ENCODE measurements around the gene ENPP6.

The ENPP6 gene

GRCh38 chr4:184197536-184198082 lies 20.1 kb downstream of the ENPP6 start:
- Histone ChIP-seq H3K4me1 (ENCODE audit: control insufficient read depth, insufficient read depth, low read length) (peaks cover 19% of the 10 kb centered on the region), H3K27me3 (ENCODE audit: control insufficient read depth, insufficient read depth, low read length) (no peaks in the 10 kb centered on the region), H3K9me3 (ENCODE audit: control insufficient read depth, low read length) (no peaks in the 10 kb centered on the region), H3K36me3 (ENCODE audit: control insufficient read depth, insufficient read depth, low read length) (no peaks in the 10 kb centered on the region), H3K9ac (ENCODE audit: low read length) (no peak overlapping the region), H3K4me3 (ENCODE audit: low read length) (no peak overlapping the region)

- no peaks in the 10 kb centered on the region for H3K27me3 ChIP-seq (ENCODE audit: control insufficient read depth, insufficient read depth, low read length)
- H3K9me3 ChIP-seq (ENCODE audit: control insufficient read depth, low read length): no peaks in the 10 kb centered on the region
- H3K9ac ChIP-seq (ENCODE audit: low read length): no peak overlapping the region
- no peak overlapping the region for H3K4me3 ChIP-seq (ENCODE audit: low read length)
- peaks cover 12% of the 10 kb centered on the region for H3K4me1 ChIP-seq (ENCODE audit: control insufficient read depth, insufficient read depth, low read length)
- H3K36me3 ChIP-seq (ENCODE audit: control insufficient read depth, insufficient read depth, low read length): no peaks in the 10 kb centered on the region
These were observed 20.8 kb downstream of the ENPP6 start for GRCh38 chr4:184196730-184197385.

- Histone ChIP-seq H3K9ac (ENCODE audit: low read length) (no peak overlapping the region), H3K36me3 (ENCODE audit: control insufficient read depth, insufficient read depth, low read length) (no peaks in the 10 kb centered on the region), H3K4me3 (ENCODE audit: low read length) (no peak overlapping the region), H3K4me1 (ENCODE audit: control insufficient read depth, insufficient read depth, low read length) (no peaks in the 10 kb centered on the region), H3K27me3 (ENCODE audit: control insufficient read depth, insufficient read depth, low read length) (no peaks in the 10 kb centered on the region), H3K9me3 (ENCODE audit: control insufficient read depth, low read length) (no peaks in the 10 kb centered on the region)
These were observed 23.8 kb downstream of the ENPP6 start for GRCh38 chr4:184193556-184194525.

GRCh38 chr4:184192933-184193332 lies 24.7 kb downstream of the ENPP6 start:
- H3K9ac ChIP-seq (ENCODE audit: low read length): no peak overlapping the region
- H3K36me3 ChIP-seq (ENCODE audit: control insufficient read depth, insufficient read depth, low read length): no peaks in the 10 kb centered on the region
- H3K27me3 ChIP-seq (ENCODE audit: control insufficient read depth, insufficient read depth, low read length): no peaks in the 10 kb centered on the region
- H3K4me1 ChIP-seq (ENCODE audit: control insufficient read depth, insufficient read depth, low read length): no peaks in the 10 kb centered on the region
- no peak overlapping the region for H3K4me3 ChIP-seq (ENCODE audit: low read length)
- H3K9me3 ChIP-seq (ENCODE audit: control insufficient read depth, low read length): no peaks in the 10 kb centered on the region

GRCh38 chr4:184191267-184191666 lies 26.4 kb downstream of the ENPP6 start:
- H3K27me3 ChIP-seq (ENCODE audit: control insufficient read depth, insufficient read depth, low read length): no peaks in the 10 kb centered on the region

GRCh38 chr4:184190711-184191110 lies 27.0 kb downstream of the ENPP6 start:
- Histone ChIP-seq H3K9ac (ENCODE audit: low read length) (no peak overlapping the region), H3K9me3 (ENCODE audit: control insufficient read depth, low read length) (no peaks in the 10 kb centered on the region), H3K36me3 (ENCODE audit: control insufficient read depth, insufficient read depth, low read length) (no peaks in the 10 kb centered on the region), H3K27me3 (ENCODE audit: control insufficient read depth, insufficient read depth, low read length) (no peaks in the 10 kb centered on the region), H3K4me1 (ENCODE audit: control insufficient read depth, insufficient read depth, low read length) (no peaks in the 10 kb centered on the region), H3K4me3 (ENCODE audit: low read length) (no peak overlapping the region)

More at GRCh38 chr4:184191267-184191666, 26.4 kb downstream of the ENPP6 start:
- Histone ChIP-seq H3K4me3 (ENCODE audit: low read length) (no peak overlapping the region), H3K9ac (ENCODE audit: low read length) (no peak overlapping the region), H3K36me3 (ENCODE audit: control insufficient read depth, insufficient read depth, low read length) (no peaks in the 10 kb centered on the region), H3K4me1 (ENCODE audit: control insufficient read depth, insufficient read depth, low read length) (no peaks in the 10 kb centered on the region), H3K9me3 (ENCODE audit: control insufficient read depth, low read length) (no peaks in the 10 kb centered on the region)

- H3K4me3 ChIP-seq (ENCODE audit: low read length): no peak overlapping the region
- no peak overlapping the region for H3K9ac ChIP-seq (ENCODE audit: low read length)
- H3K4me1 ChIP-seq (ENCODE audit: control insufficient read depth, insufficient read depth, low read length): no peaks in the 10 kb centered on the region
- H3K9me3 ChIP-seq (ENCODE audit: control insufficient read depth, low read length): no peaks in the 10 kb centered on the region
- no peaks in the 10 kb centered on the region for H3K27me3 ChIP-seq (ENCODE audit: control insufficient read depth, insufficient read depth, low read length)
- H3K36me3 ChIP-seq (ENCODE audit: control insufficient read depth, insufficient read depth, low read length): no peaks in the 10 kb centered on the region
These were observed 27.7 kb downstream of the ENPP6 start for GRCh38 chr4:184189966-184190365.

GRCh38 chr4:184188443-184189400 lies 29.0 kb downstream of the ENPP6 start:
- no peaks in the 10 kb centered on the region for H3K9me3 ChIP-seq (ENCODE audit: control insufficient read depth, low read length)
- H3K4me3 ChIP-seq (ENCODE audit: low read length): no peak overlapping the region
- no peaks in the 10 kb centered on the region for H3K36me3 ChIP-seq (ENCODE audit: control insufficient read depth, insufficient read depth, low read length)
- no peaks in the 10 kb centered on the region for H3K27me3 ChIP-seq (ENCODE audit: control insufficient read depth, insufficient read depth, low read length)
- H3K9ac ChIP-seq (ENCODE audit: low read length): no peak overlapping the region
- no peaks in the 10 kb centered on the region for H3K4me1 ChIP-seq (ENCODE audit: control insufficient read depth, insufficient read depth, low read length)

- no peak overlapping the region for H3K9ac ChIP-seq (ENCODE audit: low read length)
- H3K27me3 ChIP-seq (ENCODE audit: control insufficient read depth, insufficient read depth, low read length): no peaks in the 10 kb centered on the region
- no peaks in the 10 kb centered on the region for H3K9me3 ChIP-seq (ENCODE audit: control insufficient read depth, low read length)
- H3K4me1 ChIP-seq (ENCODE audit: control insufficient read depth, insufficient read depth, low read length): no peaks in the 10 kb centered on the region
- no peak overlapping the region for H3K4me3 ChIP-seq (ENCODE audit: low read length)
- no peaks in the 10 kb centered on the region for H3K36me3 ChIP-seq (ENCODE audit: control insufficient read depth, insufficient read depth, low read length)
These were observed 40.4 kb downstream of the ENPP6 start for GRCh38 chr4:184177271-184177670.

- Histone ChIP-seq H3K4me1 (ENCODE audit: control insufficient read depth, insufficient read depth, low read length) (no peaks in the 10 kb centered on the region), H3K36me3 (ENCODE audit: control insufficient read depth, insufficient read depth, low read length) (no peaks in the 10 kb centered on the region), H3K9me3 (ENCODE audit: control insufficient read depth, low read length) (no peaks in the 10 kb centered on the region), H3K4me3 (ENCODE audit: low read length) (no peak overlapping the region), H3K27me3 (ENCODE audit: control insufficient read depth, insufficient read depth, low read length) (no peaks in the 10 kb centered on the region), H3K9ac (ENCODE audit: low read length) (no peak overlapping the region)
These were observed 42.8 kb downstream of the ENPP6 start for GRCh38 chr4:184174571-184175488.

GRCh38 chr4:184171011-184171410 lies 46.7 kb downstream of the ENPP6 start:
- Histone ChIP-seq H3K9me3 (ENCODE audit: control insufficient read depth, low read length) (no peaks in the 10 kb centered on the region), H3K36me3 (ENCODE audit: control insufficient read depth, insufficient read depth, low read length) (no peaks in the 10 kb centered on the region), H3K4me3 (ENCODE audit: low read length) (no peak overlapping the region), H3K27me3 (ENCODE audit: control insufficient read depth, insufficient read depth, low read length) (peaks cover 10% of the 10 kb centered on the region), H3K9ac (ENCODE audit: low read length) (no peak overlapping the region), H3K4me1 (ENCODE audit: control insufficient read depth, insufficient read depth, low read length) (peaks cover 6% of the 10 kb centered on the region)

All from mucosa of stomach (tissue), 1 donor.